GM12865 (cell line): Measurements from ENCODE around the gene TARP.

Source experiments
- DNase-seq: peaks from one replicate; pipeline ENCODE4 v3.0.0; 2010; ENCODE audit warnings: low read depth
- H3K4me3 ChIP-seq: 2 replicates; pipeline ENCODE4 v1.5.1; 2011; ENCODE audit warnings: mild to moderate bottlenecking, low read depth, low read length, control low read depth
- TF ChIP-seq, protein P1 (sequence below): IDR thresholded peaks from 2 replicates; pipeline ENCODE4 v1.5.1; 2011; ENCODE audit warnings: low read length, control low read depth, low read depth, inconsistent platforms; ENCODE audit not compliant: insufficient read depth; ENCODE audit errors: missing control alignments

Gene TARP

DNA sequence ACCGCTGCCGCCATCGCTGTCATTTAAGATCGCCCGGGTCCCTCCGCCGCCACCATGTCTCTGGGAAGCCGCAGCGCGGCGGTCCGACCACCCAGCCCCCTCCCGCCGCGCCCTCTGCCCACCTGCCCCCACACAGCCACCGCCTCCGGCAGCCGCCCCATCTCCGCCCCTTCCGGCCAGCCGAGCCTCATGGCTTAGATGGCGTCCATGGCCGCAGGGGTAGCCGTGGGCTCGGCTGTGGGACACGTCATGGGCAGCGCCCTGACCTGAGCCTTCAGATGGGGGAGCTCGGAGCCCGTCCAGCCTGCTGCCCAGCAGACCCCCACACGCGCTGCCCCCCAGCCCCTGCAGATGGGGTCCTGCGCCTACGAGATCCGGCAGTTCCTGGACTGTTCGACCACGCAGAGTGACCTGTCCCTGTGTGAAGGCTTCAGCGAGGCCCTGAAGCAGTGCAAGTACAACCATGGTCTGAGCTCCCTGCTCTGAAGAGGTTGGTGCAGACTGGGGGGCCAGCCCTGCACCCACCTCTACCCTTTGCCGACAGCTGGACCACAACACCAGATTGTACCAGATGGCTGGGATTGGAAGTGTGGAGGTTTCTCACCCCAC lies 38.0 kb upstream of the TARP start:
- peak overlapping the region; percentile 18 for H3K4me3 ChIP-seq
- TF ChIP-seq, protein P1, sequence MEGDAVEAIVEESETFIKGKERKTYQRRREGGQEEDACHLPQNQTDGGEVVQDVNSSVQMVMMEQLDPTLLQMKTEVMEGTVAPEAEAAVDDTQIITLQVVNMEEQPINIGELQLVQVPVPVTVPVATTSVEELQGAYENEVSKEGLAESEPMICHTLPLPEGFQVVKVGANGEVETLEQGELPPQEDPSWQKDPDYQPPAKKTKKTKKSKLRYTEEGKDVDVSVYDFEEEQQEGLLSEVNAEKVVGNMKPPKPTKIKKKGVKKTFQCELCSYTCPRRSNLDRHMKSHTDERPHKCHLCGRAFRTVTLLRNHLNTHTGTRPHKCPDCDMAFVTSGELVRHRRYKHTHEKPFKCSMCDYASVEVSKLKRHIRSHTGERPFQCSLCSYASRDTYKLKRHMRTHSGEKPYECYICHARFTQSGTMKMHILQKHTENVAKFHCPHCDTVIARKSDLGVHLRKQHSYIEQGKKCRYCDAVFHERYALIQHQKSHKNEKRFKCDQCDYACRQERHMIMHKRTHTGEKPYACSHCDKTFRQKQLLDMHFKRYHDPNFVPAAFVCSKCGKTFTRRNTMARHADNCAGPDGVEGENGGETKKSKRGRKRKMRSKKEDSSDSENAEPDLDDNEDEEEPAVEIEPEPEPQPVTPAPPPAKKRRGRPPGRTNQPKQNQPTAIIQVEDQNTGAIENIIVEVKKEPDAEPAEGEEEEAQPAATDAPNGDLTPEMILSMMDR: no peak
- DNase-seq: no peak

- no peak overlapping the region for H3K4me3 ChIP-seq
- TF ChIP-seq, protein P1: no peak
- DNase-seq: no peak
These were observed 37.2 kb upstream of the TARP start for GRCh38 chr7:38310591-38311101.

DNA sequence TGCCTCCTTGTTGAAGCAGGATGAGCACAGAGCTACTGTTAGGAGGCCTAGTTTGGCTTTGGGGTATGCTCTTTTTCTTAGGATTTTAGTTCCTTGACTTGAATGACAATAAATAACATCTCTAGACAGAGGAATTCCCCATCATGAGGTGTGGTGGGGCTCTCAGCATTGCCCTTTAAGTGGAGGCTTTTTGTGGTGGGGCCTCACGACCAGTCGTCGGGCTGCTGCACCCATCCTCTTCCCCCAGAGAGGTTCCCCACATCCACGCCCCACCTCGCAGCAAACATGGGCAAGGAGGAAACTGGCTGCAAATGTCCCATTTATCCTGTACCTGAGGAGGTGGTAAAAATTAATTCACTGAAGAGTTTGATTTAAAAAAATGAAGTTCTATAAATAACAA lies 36.1 kb upstream of the TARP start:
- peak; percentile 50 for DNase-seq
- TF ChIP-seq, protein P1: no peak
- no peak overlapping the region for H3K4me3 ChIP-seq

GRCh38 chr7:38308140-38308539 lies 34.7 kb upstream of the TARP start:
- TF ChIP-seq, protein P1: no peak
- DNase-seq: peak; percentile 26
- no peak overlapping the region for H3K4me3 ChIP-seq

GRCh38 chr7:38307640-38308039 lies 34.2 kb upstream of the TARP start:
- no peak for DNase-seq
- TF ChIP-seq, protein P1: no peak
- H3K4me3 ChIP-seq: no peak overlapping the region

- TF ChIP-seq, protein P1: no peak
- DNase-seq: peak; percentile 49
- no peak overlapping the region for H3K4me3 ChIP-seq
These were observed 33.5 kb upstream of the TARP start for GRCh38 chr7:38306914-38307313.

DNA sequence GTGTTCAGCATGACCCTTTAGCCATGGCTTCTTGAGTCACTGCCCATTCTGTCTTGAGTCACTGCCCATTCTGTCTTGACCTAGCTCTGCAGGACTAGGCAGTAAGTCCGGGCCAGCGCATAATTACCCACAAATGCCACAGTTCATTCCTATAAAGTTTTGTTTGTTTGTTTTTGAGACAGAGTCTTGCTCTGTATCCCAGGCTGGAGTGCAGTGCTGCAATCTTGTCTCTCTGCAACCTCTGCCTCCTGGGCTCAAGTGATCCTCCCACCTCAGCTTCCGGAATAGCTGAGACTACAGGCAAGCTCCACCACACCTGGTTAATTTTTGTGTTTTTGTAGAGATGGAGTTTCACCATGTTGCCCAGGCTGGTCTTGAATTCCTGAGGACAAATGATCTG lies 32.7 kb upstream of the TARP start:
- no peak for DNase-seq
- TF ChIP-seq, protein P1: no peak
- no peak overlapping the region for H3K4me3 ChIP-seq
